WTC11 (cell line): Measurements from ENCODE around the gene POU3F1. TPM values are rescaled to one million over a fixed set of nuclear protein-coding genes. Genes with fewer than 3 reads are reported as not detected.

Source experiments
- ATAC-seq: fragments of 200-7000 bp; cut with Tn5 transposase; 2 replicates; pipeline ENCODE4 v1.10.0; 2021; ENCODE audit warnings: mild to moderate bottlenecking, moderate library complexity
- CTCF ChIA-PET: fragments of 300-600 bp; sonication (Branson Sonifier 250); formaldehyde crosslinking; loops from one replicate; lab custom pipeline; 2021; ENCODE audit warnings: antibody characterized with exemption; lab: Charles Lee
- POLR2A ChIA-PET: fragments of 350-600 bp; sonication (Branson Sonifier 250); formaldehyde crosslinking; loops from one replicate; lab custom pipeline; 2021; ENCODE audit warnings: antibody characterized with exemption; lab: Charles Lee
- DNase-seq: peaks from one replicate; pipeline ENCODE4 v3.0.0; 2021; ENCODE audit warnings: low spot score
- H3K27ac Mint-ChIP-seq: 2 replicates; pipeline ENCODE4 v1.8.0; 2021; ENCODE audit warnings: mixed read lengths
- H3K27me3 Mint-ChIP-seq: 2 replicates; pipeline ENCODE4 v1.8.0; 2021; ENCODE audit warnings: low read depth, mild to moderate bottlenecking, moderate library complexity, mixed read lengths
- H3K36me3 Mint-ChIP-seq: 2 replicates; pipeline ENCODE4 v1.8.0; 2021; ENCODE audit warnings: mixed read lengths
- H3K4me1 Mint-ChIP-seq: 2 replicates; pipeline ENCODE4 v1.8.0; 2022; ENCODE audit warnings: mixed read lengths
- H3K4me3 Mint-ChIP-seq: 2 replicates; pipeline ENCODE4 v1.8.0; 2021; ENCODE audit warnings: mild to moderate bottlenecking, moderate library complexity, mixed read lengths
- H3K9me3 Mint-ChIP-seq: 2 replicates; pipeline ENCODE4 v1.8.0; 2021; ENCODE audit warnings: mixed read lengths
- ATF3 ChIP-seq: sonication (generic); formaldehyde crosslinking; conservative IDR thresholded peaks from 2 replicates; pipeline ENCODE4 v1.8.1; 2022; ENCODE audit warnings: mild to moderate bottlenecking, missing genetic modification reagents
- CDX4 ChIP-seq: fragments of 250-450 bp; sonication (Bioruptor Pico); IDR thresholded peaks from 2 replicates; pipeline ENCODE4 v1.9.0; 2021; ENCODE audit warnings: moderate library complexity, mild to moderate bottlenecking, inconsistent platforms, borderline replicate concordance
- CREB1 ChIP-seq: sonication (generic); formaldehyde crosslinking; IDR thresholded peaks from 2 replicates; pipeline ENCODE4 v1.8.0; 2023; ENCODE audit warnings: mild to moderate bottlenecking, missing genetic modification reagents
- E2F5 ChIP-seq: sonication (generic); formaldehyde crosslinking; IDR thresholded peaks from 2 replicates; pipeline ENCODE4 v1.8.1; 2022; ENCODE audit warnings: mild to moderate bottlenecking, moderate library complexity, missing genetic modification reagents
- EMX1 ChIP-seq: fragments of 250-450 bp; sonication (Bioruptor Pico); IDR thresholded peaks from 2 replicates; pipeline ENCODE4 v1.8.0; 2021; ENCODE audit warnings: mild to moderate bottlenecking
- ERG ChIP-seq: fragments of 250-450 bp; sonication (Bioruptor Pico); IDR thresholded peaks from 2 replicates; pipeline ENCODE4 v1.8.0; 2021; ENCODE audit warnings: mild to moderate bottlenecking
- FOXJ3 ChIP-seq: sonication (generic); formaldehyde crosslinking; IDR thresholded peaks from 2 replicates; pipeline ENCODE4 v1.9.0; 2021; ENCODE audit warnings: missing genetic modification reagents, mild to moderate bottlenecking, borderline replicate concordance
- FOXP1 ChIP-seq: sonication (generic); formaldehyde crosslinking; IDR thresholded peaks from 2 replicates; pipeline ENCODE4 v1.8.0; 2022; ENCODE audit warnings: missing genetic modification reagents, mild to moderate bottlenecking, moderate library complexity, borderline replicate concordance
- GRHL2 ChIP-seq: fragments of 250-450 bp; sonication (Bioruptor Pico); IDR thresholded peaks from 2 replicates; pipeline ENCODE4 v1.8.0; 2022; ENCODE audit warnings: mild to moderate bottlenecking, moderate library complexity; ENCODE audit not compliant: insufficient replicate concordance, severe bottlenecking
- JUN ChIP-seq: sonication (generic); formaldehyde crosslinking; IDR thresholded peaks from 2 replicates; pipeline ENCODE4 v1.8.0; 2023; ENCODE audit warnings: mild to moderate bottlenecking, missing genetic modification reagents
- NR1H2 ChIP-seq: sonication (generic); formaldehyde crosslinking; IDR thresholded peaks from 2 replicates; pipeline ENCODE4 v1.9.0; 2021; ENCODE audit warnings: mild to moderate bottlenecking, moderate library complexity, missing genetic modification reagents
- PRRX2 ChIP-seq: fragments of 250-450 bp; sonication (Bioruptor Pico); IDR thresholded peaks from 2 replicates; pipeline ENCODE4 v1.8.0; 2021; ENCODE audit warnings: mild to moderate bottlenecking
- SMAD3 ChIP-seq: sonication (generic); formaldehyde crosslinking; IDR thresholded peaks from 2 replicates; pipeline ENCODE4 v1.8.0; 2022; ENCODE audit warnings: missing genetic modification reagents, mild to moderate bottlenecking, borderline replicate concordance
- SOX15 ChIP-seq: fragments of 250-450 bp; sonication (Bioruptor Pico); IDR thresholded peaks from 2 replicates; pipeline ENCODE4 v1.9.0; 2021; ENCODE audit warnings: mild to moderate bottlenecking
- TEAD4 ChIP-seq: sonication (generic); formaldehyde crosslinking; IDR thresholded peaks from 2 replicates; pipeline ENCODE4 v1.8.0; 2022; ENCODE audit warnings: mild to moderate bottlenecking, missing genetic modification reagents
- TP53 ChIP-seq: sonication (generic); formaldehyde crosslinking; IDR thresholded peaks from 2 replicates; pipeline ENCODE4 v1.8.1; 2023; ENCODE audit warnings: mild to moderate bottlenecking, missing genetic modification reagents
- USF1 ChIP-seq: sonication (generic); formaldehyde crosslinking; IDR thresholded peaks from 2 replicates; pipeline ENCODE4 v1.8.0; 2022; ENCODE audit warnings: mild to moderate bottlenecking, missing genetic modification reagents
- ZBTB43 ChIP-seq: sonication (generic); formaldehyde crosslinking; IDR thresholded peaks from 2 replicates; pipeline ENCODE4 v1.8.1; 2023; ENCODE audit warnings: mild to moderate bottlenecking, missing genetic modification reagents
- ZNF121 ChIP-seq: sonication (generic); formaldehyde crosslinking; IDR thresholded peaks from 2 replicates; pipeline ENCODE4 v1.8.0; 2023; ENCODE audit warnings: missing genetic modification reagents
- ZNF232 ChIP-seq: sonication (generic); formaldehyde crosslinking; IDR thresholded peaks from 2 replicates; pipeline ENCODE4 v1.8.0; 2022; ENCODE audit warnings: mild to moderate bottlenecking, missing genetic modification reagents
- ZNF396 ChIP-seq: fragments of 250-450 bp; sonication (Bioruptor Pico); IDR thresholded peaks from 2 replicates; pipeline ENCODE4 v1.8.0; 2021; ENCODE audit warnings: mild to moderate bottlenecking, moderate library complexity, borderline replicate concordance
- total RNA-seq: library from RNA; stranded (reverse); gene quantifications from 3 replicates; pipeline ENCODE4 v1.2.3, GENCODE V29; 2021
- TF ChIP-seq, protein P1 (sequence below): sonication (generic); formaldehyde crosslinking; IDR thresholded peaks from 2 replicates; pipeline ENCODE4 v1.8.0; 2022; ENCODE audit warnings: mild to moderate bottlenecking, missing genetic modification reagents
- TF ChIP-seq, protein P2 (sequence below): sonication (generic); formaldehyde crosslinking; IDR thresholded peaks from 2 replicates; pipeline ENCODE4 v1.8.1; 2022; ENCODE audit warnings: low read depth, missing genetic modification reagents, borderline replicate concordance
- TF ChIP-seq, protein P3 (sequence below): sonication (generic); formaldehyde crosslinking; IDR thresholded peaks from 2 replicates; pipeline ENCODE4 v1.8.0; 2022; ENCODE audit warnings: mild to moderate bottlenecking, missing genetic modification reagents
- TF ChIP-seq, protein P4 (sequence below): sonication (generic); formaldehyde crosslinking; IDR thresholded peaks from 2 replicates; pipeline ENCODE4 v1.8.1; 2023; ENCODE audit warnings: mild to moderate bottlenecking, missing genetic modification reagents, moderate library complexity
- TF ChIP-seq, protein P5 (sequence below): sonication (generic); formaldehyde crosslinking; IDR thresholded peaks from 2 replicates; pipeline ENCODE4 v1.8.1; 2023; ENCODE audit warnings: mild to moderate bottlenecking, missing genetic modification reagents, moderate library complexity

The POU3F1 gene
- total RNA-seq, 1 experiment from 2014 or later: 18.9 TPM

DNA sequence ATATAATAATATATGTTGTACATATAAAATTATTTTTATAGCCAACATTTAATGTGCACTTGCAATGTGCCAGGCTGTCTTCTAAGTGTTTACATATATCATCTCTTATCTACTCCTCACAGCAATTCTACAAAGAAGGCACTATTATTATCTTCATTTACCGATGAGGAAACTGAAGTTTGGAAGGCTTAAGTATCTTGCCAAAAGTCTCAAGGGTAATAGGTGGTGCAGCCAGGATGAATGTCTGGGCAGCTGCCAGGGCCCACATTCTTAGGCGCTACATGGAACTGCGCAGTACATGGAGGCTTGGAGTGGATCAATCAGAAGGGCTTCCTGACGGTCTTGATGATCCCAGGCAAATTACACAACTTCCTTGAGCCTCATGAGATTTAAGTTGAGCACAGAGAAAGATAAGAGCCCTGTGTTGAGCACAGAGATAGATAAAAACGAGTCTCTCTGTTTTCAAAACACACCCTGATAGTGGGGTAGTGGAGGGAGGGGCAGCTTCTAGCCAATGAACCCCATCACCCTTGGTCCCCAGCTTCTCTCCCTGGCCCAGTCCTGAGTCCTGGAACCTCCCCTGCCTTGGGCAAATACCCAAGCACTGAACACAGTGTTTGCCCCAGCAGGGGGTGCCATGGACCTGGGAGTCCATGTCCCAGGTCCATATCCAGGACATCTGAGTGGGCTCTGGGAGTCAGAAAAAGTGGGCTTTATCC lies 9.2 kb downstream of the POU3F1 start:
- POLR2A ChIA-PET: interaction anchor here (0.7 kb wide), 1 partner anchor 9 kb away, joined by 3 read pairs; the partner anchor contains the start of gene POU3F1
- ATAC-seq: no peak
- CTCF ChIA-PET: interaction anchor here (0.5 to 2.2 kb wide), 4 partner anchors 18 to 601 kb away, joined by 3 to 10 read pairs (median 4); no protein-coding TSS in a partner anchor

GRCh38 chr1:38034871-38035270 lies 11.7 kb downstream of the POU3F1 start:
- peaks cover 2% of the 10 kb centered on the region; the same call in 1 of the 2 replicates for H3K27me3 Mint-ChIP-seq
- no peak overlapping the region for H3K4me3 Mint-ChIP-seq
- DNase-seq (no peak), ATAC-seq (no peak)
- H3K4me1 Mint-ChIP-seq: peaks cover 17% of the 10 kb centered on the region
- H3K9me3 Mint-ChIP-seq: peaks cover 11% of the 10 kb centered on the region
- ChIA-PET CTCF (no interaction called here), POLR2A (no interaction called here)
- H3K36me3 Mint-ChIP-seq: peaks cover 13% of the 10 kb centered on the region
- no peak overlapping the region for H3K27ac Mint-ChIP-seq
- TF ChIP-seq TEAD4 (CRISPR knock-in tag): no peak
- TF ChIP-seq, protein P1, sequence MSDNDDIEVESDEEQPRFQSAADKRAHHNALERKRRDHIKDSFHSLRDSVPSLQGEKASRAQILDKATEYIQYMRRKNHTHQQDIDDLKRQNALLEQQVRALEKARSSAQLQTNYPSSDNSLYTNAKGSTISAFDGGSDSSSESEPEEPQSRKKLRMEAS (CRISPR knock-in tag): no peak
- no peak for TF ChIP-seq EMX1 (CRISPR knock-in tag)
- no peak for TF ChIP-seq ZBTB43 (CRISPR knock-in tag)
- no peak for TF ChIP-seq E2F5 (CRISPR knock-in tag)
- TF ChIP-seq ATF3 (CRISPR knock-in tag): no peak
- TF ChIP-seq SOX15 (CRISPR knock-in tag): no peak
- no peak for TF ChIP-seq FOXP1 (CRISPR knock-in tag)
- TF ChIP-seq, protein P2, sequence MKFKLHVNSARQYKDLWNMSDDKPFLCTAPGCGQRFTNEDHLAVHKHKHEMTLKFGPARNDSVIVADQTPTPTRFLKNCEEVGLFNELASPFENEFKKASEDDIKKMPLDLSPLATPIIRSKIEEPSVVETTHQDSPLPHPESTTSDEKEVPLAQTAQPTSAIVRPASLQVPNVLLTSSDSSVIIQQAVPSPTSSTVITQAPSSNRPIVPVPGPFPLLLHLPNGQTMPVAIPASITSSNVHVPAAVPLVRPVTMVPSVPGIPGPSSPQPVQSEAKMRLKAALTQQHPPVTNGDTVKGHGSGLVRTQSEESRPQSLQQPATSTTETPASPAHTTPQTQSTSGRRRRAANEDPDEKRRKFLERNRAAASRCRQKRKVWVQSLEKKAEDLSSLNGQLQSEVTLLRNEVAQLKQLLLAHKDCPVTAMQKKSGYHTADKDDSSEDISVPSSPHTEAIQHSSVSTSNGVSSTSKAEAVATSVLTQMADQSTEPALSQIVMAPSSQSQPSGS (CRISPR knock-in tag): no peak
- no peak for TF ChIP-seq NR1H2 (CRISPR knock-in tag)

More for the DNA sequence above, 9.2 kb downstream of the POU3F1 start:
- H3K4me1 Mint-ChIP-seq: peaks cover 13% of the 10 kb centered on the region
- TF ChIP-seq, protein P3, sequence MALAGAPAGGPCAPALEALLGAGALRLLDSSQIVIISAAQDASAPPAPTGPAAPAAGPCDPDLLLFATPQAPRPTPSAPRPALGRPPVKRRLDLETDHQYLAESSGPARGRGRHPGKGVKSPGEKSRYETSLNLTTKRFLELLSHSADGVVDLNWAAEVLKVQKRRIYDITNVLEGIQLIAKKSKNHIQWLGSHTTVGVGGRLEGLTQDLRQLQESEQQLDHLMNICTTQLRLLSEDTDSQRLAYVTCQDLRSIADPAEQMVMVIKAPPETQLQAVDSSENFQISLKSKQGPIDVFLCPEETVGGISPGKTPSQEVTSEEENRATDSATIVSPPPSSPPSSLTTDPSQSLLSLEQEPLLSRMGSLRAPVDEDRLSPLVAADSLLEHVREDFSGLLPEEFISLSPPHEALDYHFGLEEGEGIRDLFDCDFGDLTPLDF (CRISPR knock-in tag): no peak
- TF ChIP-seq TEAD4 (CRISPR knock-in tag): no peak
- no peak for TF ChIP-seq PRRX2 (CRISPR knock-in tag)
- TF ChIP-seq USF1 (CRISPR knock-in tag): no peak
- no peak for TF ChIP-seq FOXP1 (CRISPR knock-in tag)
- TF ChIP-seq SMAD3: no peak
- TF ChIP-seq ERG (CRISPR knock-in tag): no peak
- TF ChIP-seq TP53: no peak
- TF ChIP-seq NR1H2 (CRISPR knock-in tag): no peak
- no peak for TF ChIP-seq GRHL2 (CRISPR knock-in tag)
- TF ChIP-seq JUN (CRISPR knock-in tag): no peak
- TF ChIP-seq, protein P4, sequence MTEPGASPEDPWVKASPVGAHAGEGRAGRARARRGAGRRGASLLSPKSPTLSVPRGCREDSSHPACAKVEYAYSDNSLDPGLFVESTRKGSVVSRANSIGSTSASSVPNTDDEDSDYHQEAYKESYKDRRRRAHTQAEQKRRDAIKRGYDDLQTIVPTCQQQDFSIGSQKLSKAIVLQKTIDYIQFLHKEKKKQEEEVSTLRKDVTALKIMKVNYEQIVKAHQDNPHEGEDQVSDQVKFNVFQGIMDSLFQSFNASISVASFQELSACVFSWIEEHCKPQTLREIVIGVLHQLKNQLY (CRISPR knock-in tag): no peak
- TF ChIP-seq CREB1 (CRISPR knock-in tag): no peak
- no peak for TF ChIP-seq ZNF232
- no peak for TF ChIP-seq ZNF396 (CRISPR knock-in tag)
- no peak for TF ChIP-seq CDX4 (CRISPR knock-in tag)
- TF ChIP-seq FOXJ3 (CRISPR knock-in tag): no peak
- no peak for TF ChIP-seq ZNF121 (CRISPR knock-in tag)
- TF ChIP-seq, protein P5, sequence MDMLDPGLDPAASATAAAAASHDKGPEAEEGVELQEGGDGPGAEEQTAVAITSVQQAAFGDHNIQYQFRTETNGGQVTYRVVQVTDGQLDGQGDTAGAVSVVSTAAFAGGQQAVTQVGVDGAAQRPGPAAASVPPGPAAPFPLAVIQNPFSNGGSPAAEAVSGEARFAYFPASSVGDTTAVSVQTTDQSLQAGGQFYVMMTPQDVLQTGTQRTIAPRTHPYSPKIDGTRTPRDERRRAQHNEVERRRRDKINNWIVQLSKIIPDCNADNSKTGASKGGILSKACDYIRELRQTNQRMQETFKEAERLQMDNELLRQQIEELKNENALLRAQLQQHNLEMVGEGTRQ: no peak
- TF ChIP-seq, all 79 proteins: peak for 0
- Mint-ChIP-seq H3K27ac (no peak overlapping the region), H3K4me3 (no peak overlapping the region), H3K27me3 (peaks cover 6% of the 10 kb centered on the region), H3K9me3 (peaks cover 11% of the 10 kb centered on the region), H3K36me3 (peaks cover 17% of the 10 kb centered on the region)
- no peak for DNase-seq
